MM.1S (cell line): ENCODE data around the gene TNFRSF8.

Experiments
- DNase-seq: peaks from one replicate; pipeline ENCODE4 v3.0.0-alpha.2; 2015
- H2AFZ ChIP-seq: fragments of 300-600 bp; sonication (generic); 2 replicates; pipeline ENCODE4 v1.6.0; 2016; ENCODE audit warnings: antibody characterized with exemption, low read length
- H3F3A ChIP-seq: fragments of 300-600 bp; sonication (generic); 2 replicates; pipeline ENCODE4 v1.6.1; 2016; ENCODE audit warnings: mild to moderate bottlenecking, antibody characterized with exemption, low read length, moderate library complexity, mixed read lengths; ENCODE audit not compliant: insufficient read depth
- H3K27ac ChIP-seq: fragments of 300-600 bp; sonication (generic); 2 replicates; pipeline ENCODE4 v1.5.1; 2016; ENCODE audit warnings: mild to moderate bottlenecking, low read length
- H3K27me3 ChIP-seq: fragments of 300-600 bp; sonication (generic); replicated peaks from 2 replicates; pipeline ENCODE4 v1.6.0; 2016; ENCODE audit warnings: low read length; ENCODE audit not compliant: insufficient read depth
- H3K36me3 ChIP-seq: fragments of 300-600 bp; sonication (generic); replicated peaks from 2 replicates; pipeline ENCODE4 v1.6.1; 2016; ENCODE audit warnings: mild to moderate bottlenecking, low read length, mixed read lengths; ENCODE audit not compliant: insufficient read depth
- H3K4me1 ChIP-seq: fragments of 300-600 bp; sonication (generic); 2 replicates; pipeline ENCODE4 v1.6.1; 2016; ENCODE audit warnings: low read length, mixed read lengths
- H3K4me2 ChIP-seq: fragments of 300-600 bp; sonication (generic); 2 replicates; pipeline ENCODE4 v1.6.0; 2016; ENCODE audit warnings: low read depth, low read length
- H3K4me3 ChIP-seq: fragments of 300-600 bp; sonication (generic); 2 replicates; pipeline ENCODE4 v1.5.1; 2016; ENCODE audit warnings: low read length, mixed read lengths
- H3K79me2 ChIP-seq: fragments of 300-600 bp; sonication (generic); 2 replicates; pipeline ENCODE4 v1.6.1; 2016; ENCODE audit warnings: mixed run types, low read length, mixed read lengths
- H3K9ac ChIP-seq: fragments of 300-600 bp; sonication (generic); 2 replicates; pipeline ENCODE4 v1.6.1; 2016; ENCODE audit warnings: low read length, mixed read lengths
- H3K9me2 ChIP-seq: fragments of 300-600 bp; sonication (generic); replicated peaks from 2 replicates; pipeline ENCODE4 v1.6.1; 2016; ENCODE audit warnings: mild to moderate bottlenecking, low read length, mixed read lengths; ENCODE audit not compliant: insufficient read depth
- H3K9me3 ChIP-seq: fragments of 300-600 bp; sonication (generic); replicated peaks from 2 replicates; pipeline ENCODE4 v1.6.1; 2016; ENCODE audit warnings: mild to moderate bottlenecking, low read length, mixed read lengths; ENCODE audit not compliant: insufficient read depth
- H4K20me1 ChIP-seq: fragments of 300-600 bp; sonication (generic); 2 replicates; pipeline ENCODE4 v1.6.1; 2016; ENCODE audit warnings: mild to moderate bottlenecking, low read length, moderate library complexity, mixed read lengths; ENCODE audit not compliant: insufficient read depth
- EZH2 ChIP-seq: fragments of 300-600 bp; sonication (generic); optimal IDR thresholded peaks from 2 replicates; pipeline ENCODE3; 2017; ENCODE audit warnings: low read depth, mild to moderate bottlenecking, antibody characterized with exemption, low read length, mixed read lengths
- EZH2phosphoT487 ChIP-seq: fragments of 300-600 bp; sonication (generic); IDR thresholded peaks from 2 replicates; pipeline ENCODE4 v1.6.1; 2018; ENCODE audit warnings: antibody characterized with exemption, low read length
- TF ChIP-seq, protein P1 (sequence below): fragments of 300-600 bp; sonication (generic); IDR thresholded peaks from 2 replicates; pipeline ENCODE4 v1.5.1; 2016; ENCODE audit warnings: antibody characterized with exemption, low read length, mixed read lengths

The TNFRSF8 gene

DNA sequence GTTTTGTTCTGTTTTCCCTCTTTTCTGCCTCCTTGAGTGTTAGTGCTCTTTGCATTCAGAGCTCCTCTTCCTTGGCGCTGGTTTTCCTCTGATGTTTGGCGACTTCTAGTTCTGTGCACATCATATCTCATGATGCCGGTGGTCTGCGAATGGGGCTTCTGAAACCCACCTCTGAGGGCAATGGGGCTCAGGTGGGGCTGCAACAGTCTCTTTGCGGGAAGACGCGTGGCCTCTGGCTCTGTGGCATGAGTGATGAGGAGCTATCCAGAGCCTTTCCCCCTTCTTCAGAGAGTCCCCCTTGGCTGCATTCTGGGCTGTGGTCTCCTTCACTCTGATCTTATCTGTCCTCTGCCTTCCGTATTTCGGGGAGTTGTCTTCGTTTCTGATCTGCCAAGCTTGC lies 39.0 kb downstream of the TNFRSF8 start:
- no peak overlapping the region for H3K9ac ChIP-seq
- no peak overlapping the region for H3K27ac ChIP-seq
- no peaks in the 10 kb centered on the region for H3K9me3 ChIP-seq
- no peaks in the 10 kb centered on the region for H3K79me2 ChIP-seq
- H3K27me3 ChIP-seq, result 0 out of 2 replicates have a peak, but pooled peaks cover 4% of the 10 kb centered on the region
- H3K9me2 ChIP-seq, result no peaks in the 10 kb centered on the region
- H2AFZ ChIP-seq, result no peak overlapping the region
- TF ChIP-seq, protein P1, sequence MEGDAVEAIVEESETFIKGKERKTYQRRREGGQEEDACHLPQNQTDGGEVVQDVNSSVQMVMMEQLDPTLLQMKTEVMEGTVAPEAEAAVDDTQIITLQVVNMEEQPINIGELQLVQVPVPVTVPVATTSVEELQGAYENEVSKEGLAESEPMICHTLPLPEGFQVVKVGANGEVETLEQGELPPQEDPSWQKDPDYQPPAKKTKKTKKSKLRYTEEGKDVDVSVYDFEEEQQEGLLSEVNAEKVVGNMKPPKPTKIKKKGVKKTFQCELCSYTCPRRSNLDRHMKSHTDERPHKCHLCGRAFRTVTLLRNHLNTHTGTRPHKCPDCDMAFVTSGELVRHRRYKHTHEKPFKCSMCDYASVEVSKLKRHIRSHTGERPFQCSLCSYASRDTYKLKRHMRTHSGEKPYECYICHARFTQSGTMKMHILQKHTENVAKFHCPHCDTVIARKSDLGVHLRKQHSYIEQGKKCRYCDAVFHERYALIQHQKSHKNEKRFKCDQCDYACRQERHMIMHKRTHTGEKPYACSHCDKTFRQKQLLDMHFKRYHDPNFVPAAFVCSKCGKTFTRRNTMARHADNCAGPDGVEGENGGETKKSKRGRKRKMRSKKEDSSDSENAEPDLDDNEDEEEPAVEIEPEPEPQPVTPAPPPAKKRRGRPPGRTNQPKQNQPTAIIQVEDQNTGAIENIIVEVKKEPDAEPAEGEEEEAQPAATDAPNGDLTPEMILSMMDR, result no peak
- TF ChIP-seq EZH2phosphoT487 (no peak), EZH2 (no peak)
- no peak for DNase-seq
- no peaks in the 10 kb centered on the region for H3K4me1 ChIP-seq
- H3K4me3 ChIP-seq, result no peak overlapping the region
- H3K36me3 ChIP-seq, result no peaks in the 10 kb centered on the region
- H3F3A ChIP-seq, result no peaks in the 10 kb centered on the region
- H3K4me2 ChIP-seq, result no peak overlapping the region
- no peaks in the 10 kb centered on the region for H4K20me1 ChIP-seq

DNA sequence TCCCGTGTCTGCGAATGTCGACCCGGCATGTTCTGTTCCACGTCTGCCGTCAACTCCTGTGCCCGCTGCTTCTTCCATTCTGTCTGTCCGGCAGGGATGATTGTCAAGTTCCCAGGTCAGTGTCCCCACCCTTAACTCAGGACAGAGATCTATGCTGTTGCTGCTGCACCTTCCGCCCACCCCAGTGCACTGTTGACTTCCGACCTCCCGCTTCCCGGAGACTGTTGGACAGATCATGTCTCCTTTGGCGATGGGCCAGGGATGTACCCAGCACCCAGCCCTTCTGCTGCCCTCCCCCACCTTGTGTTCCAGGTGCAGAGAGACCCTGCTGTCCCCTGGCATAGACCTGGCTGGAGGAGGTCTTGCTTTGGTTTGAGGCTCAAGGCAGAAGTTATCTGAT lies 41.3 kb downstream of the TNFRSF8 start:
- TF ChIP-seq EZH2phosphoT487, result no peak
- TF ChIP-seq, protein P1, result no peak
- no peak for TF ChIP-seq EZH2
- 0 out of 2 replicates have a peak, but pooled peaks cover 4% of the 10 kb centered on the region for H3K27me3 ChIP-seq
- H2AFZ ChIP-seq, result no peak overlapping the region
- H3K9me3 ChIP-seq, result no peaks in the 10 kb centered on the region
- no peaks in the 10 kb centered on the region for H4K20me1 ChIP-seq
- no peak overlapping the region for H3K4me2 ChIP-seq
- no peak overlapping the region for H3K4me3 ChIP-seq
- no peaks in the 10 kb centered on the region for H3K36me3 ChIP-seq
- H3K4me1 ChIP-seq, result no peaks in the 10 kb centered on the region
- no peaks in the 10 kb centered on the region for H3K9me2 ChIP-seq
- H3K79me2 ChIP-seq, result no peaks in the 10 kb centered on the region
- no peak for DNase-seq
- H3K27ac ChIP-seq, result no peak overlapping the region
- no peaks in the 10 kb centered on the region for H3F3A ChIP-seq
- no peak overlapping the region for H3K9ac ChIP-seq

DNA sequence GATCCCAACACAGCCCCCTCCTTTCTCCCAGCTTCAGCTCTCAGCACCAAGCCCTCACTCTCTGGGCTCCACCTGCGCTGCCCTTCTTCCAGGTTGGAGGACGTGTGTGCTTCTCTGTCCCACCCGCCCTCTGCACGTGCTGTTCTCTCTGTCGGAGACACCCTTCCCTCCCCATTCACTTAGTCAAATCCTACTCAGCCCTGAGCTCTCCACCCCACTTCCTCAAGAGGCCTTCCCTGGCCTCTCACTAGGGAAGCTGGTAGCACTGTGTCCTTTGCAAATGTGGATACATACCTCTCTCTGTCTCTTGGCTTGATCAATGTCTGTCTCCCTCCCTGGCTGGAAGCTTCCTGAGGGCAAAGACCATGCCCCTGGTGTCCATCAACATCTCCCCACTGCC lies 43.0 kb downstream of the TNFRSF8 start:
- TF ChIP-seq EZH2phosphoT487 (no peak), EZH2 (no peak)
- TF ChIP-seq, protein P1, result no peak
- Histone ChIP-seq H3K79me2 (no peaks in the 10 kb centered on the region), H3K36me3 (no peaks in the 10 kb centered on the region), H3K27ac (no peak overlapping the region), H4K20me1 (no peaks in the 10 kb centered on the region), H3K9me3 (no peaks in the 10 kb centered on the region), H3K9me2 (no peaks in the 10 kb centered on the region), H3K4me3 (no peak overlapping the region), H3K4me2 (no peak overlapping the region), H3K4me1 (no peaks in the 10 kb centered on the region), H3K9ac (no peak overlapping the region), H3F3A (no peaks in the 10 kb centered on the region), H2AFZ (no peak overlapping the region), H3K27me3 (0 out of 2 replicates have a peak, but pooled peaks cover 4% of the 10 kb centered on the region)
- DNase-seq, result no peak
